Neuron (in vitro differentiated cells): ENCODE results near the gene ABL2.
"Not testable (repeated sequence)": the region's sequence is repeated elsewhere in the genome, so short reads cannot be mapped to it uniquely, and the experiment has no call there.

ENCODE experiments used
- H2AFZ ChIP-seq: one replicate; pipeline ENCODE4 v1.6.1; 2013; ENCODE audit warnings: low read depth, mild to moderate bottlenecking, inconsistent platforms, low read length, moderate library complexity
- H3K27me3 ChIP-seq: one replicate; pipeline ENCODE4 v1.6.1; 2013; ENCODE audit warnings: low read length; ENCODE audit not compliant: insufficient read depth
- H3K36me3 ChIP-seq: one replicate; pipeline ENCODE4 v1.6.1; 2013; ENCODE audit warnings: low read length; ENCODE audit not compliant: insufficient read depth
- H3K4me1 ChIP-seq: one replicate; pipeline ENCODE4 v1.6.1; 2013; ENCODE audit warnings: low read length; ENCODE audit not compliant: insufficient read depth
- H3K4me3 ChIP-seq: 2 replicates; pipeline ENCODE4 v1.5.1; 2013; ENCODE audit warnings: mild to moderate bottlenecking, low read length, moderate library complexity
- H3K9me3 ChIP-seq: one replicate; pipeline ENCODE4 v1.6.1; 2013; ENCODE audit warnings: low read length

The ABL2 gene

GRCh38 chr1:179154437-179154836 lies 75.0 kb downstream of the ABL2 start:
- Histone ChIP-seq H3K27me3 (no peaks in the 10 kb centered on the region), H3K4me1 (no peaks in the 10 kb centered on the region), H3K9me3 (peaks cover 1% of the 10 kb centered on the region), H2AFZ (no peak overlapping the region), H3K4me3 (no peak overlapping the region), H3K36me3 (no peaks in the 10 kb centered on the region)

- peaks cover 6% of the 10 kb centered on the region for H3K9me3 ChIP-seq
- no peaks in the 10 kb centered on the region for H3K4me1 ChIP-seq
- H3K4me3 ChIP-seq = no peak overlapping the region
- H3K36me3 ChIP-seq = peaks cover under 1% of the 10 kb centered on the region
- no peaks in the 10 kb centered on the region for H3K27me3 ChIP-seq
- H2AFZ ChIP-seq = no peak overlapping the region
These were observed 76.3 kb downstream of the ABL2 start for GRCh38 chr1:179153217-179153616.

- Histone ChIP-seq H3K4me1 (no peaks in the 10 kb centered on the region), H3K4me3 (no peak overlapping the region), H3K36me3 (peaks cover 2% of the 10 kb centered on the region), H2AFZ (no peak overlapping the region), H3K9me3 (peaks cover 7% of the 10 kb centered on the region), H3K27me3 (no peaks in the 10 kb centered on the region)
These were observed 77.4 kb downstream of the ABL2 start for GRCh38 chr1:179151908-179152682.

GRCh38 chr1:179146911-179147310 lies 82.6 kb downstream of the ABL2 start:
- Histone ChIP-seq H3K4me1 (peaks cover 2% of the 10 kb centered on the region), H3K36me3 (peaks cover 2% of the 10 kb centered on the region), H3K27me3 (no peaks in the 10 kb centered on the region), H3K4me3 (no peak overlapping the region), H2AFZ (no peak overlapping the region), H3K9me3 (peaks cover 7% of the 10 kb centered on the region)

- no peaks in the 10 kb centered on the region for H3K27me3 ChIP-seq
- no peak overlapping the region for H3K4me3 ChIP-seq
These were observed 83.0 kb downstream of the ABL2 start for GRCh38 chr1:179146476-179146875.

GRCh38 chr1:179145521-179145920 lies 84.0 kb downstream of the ABL2 start:
- Histone ChIP-seq H3K4me1 (peaks cover 11% of the 10 kb centered on the region), H2AFZ (no peak overlapping the region), H3K9me3 (peaks cover 7% of the 10 kb centered on the region), H3K36me3 (peaks cover 2% of the 10 kb centered on the region), H3K4me3 (no peak overlapping the region), H3K27me3 (no peaks in the 10 kb centered on the region)

More at GRCh38 chr1:179146476-179146875, 83.0 kb downstream of the ABL2 start:
- H3K9me3 ChIP-seq = peaks cover 7% of the 10 kb centered on the region
- no peak overlapping the region for H2AFZ ChIP-seq
- H3K4me1 ChIP-seq = peaks cover 6% of the 10 kb centered on the region
- H3K36me3 ChIP-seq = peaks cover 2% of the 10 kb centered on the region

- H2AFZ ChIP-seq = no peak overlapping the region
- no peak overlapping the region for H3K4me3 ChIP-seq
- peaks cover 2% of the 10 kb centered on the region for H3K36me3 ChIP-seq
- peaks cover 11% of the 10 kb centered on the region for H3K9me3 ChIP-seq
- H3K27me3 ChIP-seq = no peaks in the 10 kb centered on the region
- peaks cover 11% of the 10 kb centered on the region for H3K4me1 ChIP-seq
These were observed 84.9 kb downstream of the ABL2 start for GRCh38 chr1:179144626-179145025.

- Histone ChIP-seq H3K36me3 (peaks cover 2% of the 10 kb centered on the region), H3K27me3 (no peaks in the 10 kb centered on the region), H2AFZ (no peak overlapping the region), H3K4me3 (no peak overlapping the region), H3K9me3 (peaks cover 9% of the 10 kb centered on the region), H3K4me1 (peaks cover 11% of the 10 kb centered on the region)
These were observed 86.2 kb downstream of the ABL2 start for GRCh38 chr1:179143322-179143721.

GRCh38 chr1:179142889-179143299 lies 86.6 kb downstream of the ABL2 start:
- H3K4me1 ChIP-seq = peaks cover 11% of the 10 kb centered on the region
- peaks cover 9% of the 10 kb centered on the region for H3K9me3 ChIP-seq
- no peak overlapping the region for H2AFZ ChIP-seq
- H3K36me3 ChIP-seq = no peaks in the 10 kb centered on the region
- no peak overlapping the region for H3K4me3 ChIP-seq
- H3K27me3 ChIP-seq = no peaks in the 10 kb centered on the region

- Histone ChIP-seq H3K27me3 (no peaks in the 10 kb centered on the region), H2AFZ (no peak overlapping the region), H3K9me3 (peaks cover 7% of the 10 kb centered on the region), H3K36me3 (no peaks in the 10 kb centered on the region), H3K4me1 (peaks cover 11% of the 10 kb centered on the region), H3K4me3 (peak overlapping the region; percentile 8)
These were observed 87.8 kb downstream of the ABL2 start for GRCh38 chr1:179141592-179142251.

GRCh38 chr1:179138755-179139154 lies 90.7 kb downstream of the ABL2 start:
- not testable (repeated sequence) for H3K36me3 ChIP-seq, H3K9me3 ChIP-seq, H3K4me3 ChIP-seq, H2AFZ ChIP-seq, H3K27me3 ChIP-seq
- H3K4me1 ChIP-seq = peaks cover 11% of the 10 kb centered on the region

- Histone ChIP-seq H2AFZ (no peak overlapping the region), H3K4me1 (peaks cover 11% of the 10 kb centered on the region), H3K27me3 (no peaks in the 10 kb centered on the region), H3K9me3 (peaks cover 7% of the 10 kb centered on the region), H3K4me3 (no peak overlapping the region), H3K36me3 (no peaks in the 10 kb centered on the region)
These were observed 91.7 kb downstream of the ABL2 start for GRCh38 chr1:179137617-179138255.

GRCh38 chr1:179135707-179136106 lies 93.8 kb downstream of the ABL2 start:
- not testable (repeated sequence) for H3K4me1 ChIP-seq, H3K27me3 ChIP-seq, H3K4me3 ChIP-seq, H3K9me3 ChIP-seq, H2AFZ ChIP-seq, H3K36me3 ChIP-seq
